ENCODE results near the gene ALDH9A1. TPM values are rescaled to one million over a fixed set of nuclear protein-coding genes. Genes with fewer than 3 reads are reported as not detected.
"Not testable (repeated sequence)": the region's sequence is repeated elsewhere in the genome, so short reads cannot be mapped to it uniquely, and the experiment has no call there.

Gene ALDH9A1
- total RNA-seq, 1 donor from 2014 or later = 58.0 TPM

GRCh38 chr1:165647517-165647916, 50.8 kb downstream of the ALDH9A1 start:
- DNase-seq (ENCODE audit: low spot score in 2 of 2) = no peak
- intact Hi-C loops (cut with DNase I) = no loop called here
- peaks cover 12 to 33% of the 10 kb centered on the region in 2 donors for H3K36me3 ChIP-seq
- TF ChIP-seq CTCF (IDR thresholded peaks at IDR 0.05) = no peak
- H3K9me3 ChIP-seq = no peaks in the 10 kb centered on the region
- H3K27ac ChIP-seq = no peak overlapping the region
- no peaks in the 10 kb centered on the region for H3K27me3 ChIP-seq
- peaks cover 0 to 12% of the 10 kb centered on the region in 2 donors for H3K4me1 ChIP-seq
- H3K4me3 ChIP-seq = no peak overlapping the region

- Histone ChIP-seq H3K9me3 (no peaks in the 10 kb centered on the region), H3K4me3 (no peak overlapping the region), H3K27ac (no peak overlapping the region), H3K27me3 (no peaks in the 10 kb centered on the region), H3K36me3 (peaks cover 4 to 16% of the 10 kb centered on the region in 2 donors), H3K4me1 (peaks cover 0 to 17% of the 10 kb centered on the region in 2 donors)
- no peak for TF ChIP-seq CTCF (IDR thresholded peaks at IDR 0.05)
- no peak for DNase-seq (ENCODE audit: low spot score in 2 of 2)
- intact Hi-C loops (cut with DNase I) = no loop called here
Observed at GRCh38 chr1:165645654-165646366, 52.6 kb downstream of the ALDH9A1 start.

GRCh38 chr1:165644064-165644735, 54.2 kb downstream of the ALDH9A1 start:
- no peaks in the 10 kb centered on the region for H3K27me3 ChIP-seq
- H3K4me1 ChIP-seq = peaks cover 0 to 24% of the 10 kb centered on the region in 2 donors
- H3K9me3 ChIP-seq = no peaks in the 10 kb centered on the region
- no peak overlapping the region for H3K27ac ChIP-seq
- H3K4me3 ChIP-seq = no peak overlapping the region
- no peak for DNase-seq (ENCODE audit: low spot score in 2 of 2)
- H3K36me3 ChIP-seq = peaks cover 3 to 16% of the 10 kb centered on the region in 2 donors
- no peak for TF ChIP-seq CTCF (IDR thresholded peaks at IDR 0.05)
- intact Hi-C loops (cut with DNase I) = no loop called here

- peaks cover 0 to 30% of the 10 kb centered on the region in 2 donors for H3K4me1 ChIP-seq
- H3K27ac ChIP-seq = peak overlapping the region in 1 of 2 donors; percentile 30
- no peaks in the 10 kb centered on the region for H3K27me3 ChIP-seq
- no peak overlapping the region for H3K4me3 ChIP-seq
- intact Hi-C loops (cut with DNase I) = no loop called here
- DNase-seq (ENCODE audit: low spot score in 2 of 2) = no peak
- no peak for TF ChIP-seq CTCF (IDR thresholded peaks at IDR 0.05)
- H3K9me3 ChIP-seq = no peaks in the 10 kb centered on the region
- H3K36me3 ChIP-seq = peaks cover 0 to 19% of the 10 kb centered on the region in 2 donors
Observed at GRCh38 chr1:165641231-165641987, 57.0 kb downstream of the ALDH9A1 start.

GRCh38 chr1:165639821-165640623, 58.3 kb downstream of the ALDH9A1 start:
- TF ChIP-seq CTCF (IDR thresholded peaks at IDR 0.05) = no peak
- Histone ChIP-seq H3K9me3 (no peaks in the 10 kb centered on the region), H3K4me1 (peaks cover 0 to 36% of the 10 kb centered on the region in 2 donors), H3K4me3 (no peak overlapping the region), H3K27ac (no peak overlapping the region), H3K36me3 (peaks cover 0 to 15% of the 10 kb centered on the region in 2 donors), H3K27me3 (no peaks in the 10 kb centered on the region)
- no peak for DNase-seq (ENCODE audit: low spot score in 2 of 2)
- intact Hi-C loops (cut with DNase I) = no loop called here

GRCh38 chr1:165638211-165638610, 60.2 kb downstream of the ALDH9A1 start:
- Histone ChIP-seq H3K36me3 (peaks cover 0 to 15% of the 10 kb centered on the region in 2 donors), H3K27ac (peak overlapping the region; percentile 40 to 68), H3K4me1 (peaks cover 3 to 46% of the 10 kb centered on the region in 2 donors)

More at GRCh38 chr1:165638211-165638610, 60.2 kb downstream of the ALDH9A1 start:
- H3K27me3 ChIP-seq; DNase-seq (ENCODE audit: low spot score in 2 of 2); H3K4me3 ChIP-seq; H3K9me3 ChIP-seq; intact Hi-C loops (cut with DNase I): not testable (repeated sequence)

Measured in ascending aorta (tissue), 2 donors.